ENCODE data around the gene UNC80. TPM values are rescaled to one million over a fixed set of nuclear protein-coding genes. Genes with fewer than 3 reads are reported as not detected.
A peak's percentile ranks its signal among the peaks of the same experiment; 100 is the strongest.

Gene UNC80
- total RNA-seq, 2 experiments from 2014 or later, result not detected

GRCh38 chr2:209974576-209974975 is 202.9 kb downstream of the UNC80 start:
- ChIA-PET CTCF (no interaction called here), POLR2A (no interaction called here)
- DNase-seq, result no peak
- Mint-ChIP-seq H3K4me1 (no peaks in the 10 kb centered on the region), H3K27ac (no peak overlapping the region), H3K36me3 (ENCODE audit: low read depth) (no peaks in the 10 kb centered on the region), H3K9me3 (no peaks in the 10 kb centered on the region), H3K4me3 (no peak overlapping the region), H3K27me3 (peaks cover 11% of the 10 kb centered on the region)

GRCh38 chr2:209976698-209977385 is 205.2 kb downstream of the UNC80 start:
- Mint-ChIP-seq H3K36me3 (ENCODE audit: low read depth) (no peaks in the 10 kb centered on the region), H3K27me3 (peaks cover 9% of the 10 kb centered on the region), H3K9me3 (no peaks in the 10 kb centered on the region), H3K4me1 (no peaks in the 10 kb centered on the region), H3K27ac (no peak overlapping the region), H3K4me3 (no peak overlapping the region)
- CTCF ChIA-PET, result interaction anchor here (1.5 to 2.2 kb wide), 4 partner anchors 220 to 237 kb away, joined by 3 to 13 read pairs (median 8); no protein-coding TSS in a partner anchor
- no peak for DNase-seq
- POLR2A ChIA-PET, result interaction anchor here (0.9 kb wide), 1 partner anchor 254 kb away, joined by 3 read pairs; no protein-coding TSS in a partner anchor

- no peaks in the 10 kb centered on the region for H3K9me3 Mint-ChIP-seq
- no peaks in the 10 kb centered on the region for H3K36me3 Mint-ChIP-seq (ENCODE audit: low read depth)
- ChIA-PET CTCF (interaction anchor here (0.7 to 2.2 kb wide), 6 partner anchors 217 to 236 kb away, joined by 3 to 13 read pairs (median 4); no protein-coding TSS in a partner anchor), POLR2A (interaction anchor here (0.9 kb wide), 1 partner anchor 254 kb away, joined by 3 read pairs; no protein-coding TSS in a partner anchor)
- DNase-seq, result no peak
- no peaks in the 10 kb centered on the region for H3K4me1 Mint-ChIP-seq
- no peak overlapping the region for H3K27ac Mint-ChIP-seq
- peaks cover 12% of the 10 kb centered on the region for H3K27me3 Mint-ChIP-seq
- no peak overlapping the region for H3K4me3 Mint-ChIP-seq
Measured at GRCh38 chr2:209977386-209978239, 206.0 kb downstream of the UNC80 start.

DNA sequence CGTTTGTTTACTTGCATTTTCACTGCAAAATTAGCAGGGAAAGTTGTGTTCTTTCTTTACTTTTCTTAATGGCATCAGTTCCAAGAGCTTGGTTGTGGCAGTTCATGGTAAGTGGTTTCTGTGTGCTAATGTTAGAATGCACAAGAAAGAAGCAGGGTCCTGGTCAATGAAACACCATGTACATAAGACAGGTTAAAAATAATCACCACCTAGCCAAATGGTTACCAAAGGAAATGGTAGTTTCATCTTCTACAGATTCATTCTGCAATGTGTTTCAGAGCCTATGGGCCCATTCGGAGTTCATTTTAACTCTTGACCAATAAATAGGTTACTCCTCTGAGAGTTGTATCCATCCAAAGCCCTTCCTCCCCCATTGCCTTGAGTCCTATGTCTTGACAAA is 212.7 kb downstream of the UNC80 start:
- no peaks in the 10 kb centered on the region for H3K4me1 Mint-ChIP-seq

GRCh38 chr2:209985874-209986273 is 214.2 kb downstream of the UNC80 start:
- no peak overlapping the region for H3K4me3 Mint-ChIP-seq
- DNase-seq, result no peak
- CTCF ChIA-PET, result interaction anchor here (1.5 kb wide), 1 partner anchor 213 kb away, joined by 4 read pairs; no protein-coding TSS in a partner anchor
- H3K4me1 Mint-ChIP-seq, result no peaks in the 10 kb centered on the region
- H3K9me3 Mint-ChIP-seq, result no peaks in the 10 kb centered on the region
- H3K36me3 Mint-ChIP-seq (ENCODE audit: low read depth), result no peaks in the 10 kb centered on the region
- H3K27me3 Mint-ChIP-seq, result peaks cover 26% of the 10 kb centered on the region
- POLR2A ChIA-PET, result no interaction called here
- no peak overlapping the region for H3K27ac Mint-ChIP-seq

More for the DNA sequence above, 212.7 kb downstream of the UNC80 start:
- no peak overlapping the region for H3K27ac Mint-ChIP-seq
- ChIA-PET POLR2A (no interaction called here), CTCF (interaction anchor here (1.4 kb wide), 1 partner anchor 215 kb away, joined by 3 read pairs; no protein-coding TSS in a partner anchor)
- H3K27me3 Mint-ChIP-seq, result peaks cover 24% of the 10 kb centered on the region
- no peak for DNase-seq
- no peaks in the 10 kb centered on the region for H3K36me3 Mint-ChIP-seq (ENCODE audit: low read depth)
- H3K4me3 Mint-ChIP-seq, result no peak overlapping the region
- no peaks in the 10 kb centered on the region for H3K9me3 Mint-ChIP-seq

- H3K27me3 Mint-ChIP-seq, result peaks cover 26% of the 10 kb centered on the region
- POLR2A ChIA-PET, result no interaction called here
- DNase-seq, result no peak
- H3K27ac Mint-ChIP-seq, result no peak overlapping the region
- no peaks in the 10 kb centered on the region for H3K4me1 Mint-ChIP-seq
- H3K36me3 Mint-ChIP-seq (ENCODE audit: low read depth), result no peaks in the 10 kb centered on the region
- CTCF ChIA-PET, result interaction anchor here (1.5 kb wide), 1 partner anchor 212 kb away, joined by 4 read pairs; no protein-coding TSS in a partner anchor
- no peaks in the 10 kb centered on the region for H3K9me3 Mint-ChIP-seq
- H3K4me3 Mint-ChIP-seq, result no peak overlapping the region
Measured at GRCh38 chr2:209986415-209986814, 214.8 kb downstream of the UNC80 start.

- H3K9me3 Mint-ChIP-seq, result no peaks in the 10 kb centered on the region
- no peak for DNase-seq
- H3K4me1 Mint-ChIP-seq, result no peaks in the 10 kb centered on the region
- H3K27me3 Mint-ChIP-seq, result peaks cover 27% of the 10 kb centered on the region
- no peak overlapping the region for H3K27ac Mint-ChIP-seq
- H3K4me3 Mint-ChIP-seq, result no peak overlapping the region
- ChIA-PET POLR2A (no interaction called here), CTCF (no interaction called here)
- no peaks in the 10 kb centered on the region for H3K36me3 Mint-ChIP-seq (ENCODE audit: low read depth)
Measured at GRCh38 chr2:209988010-209988409, 216.4 kb downstream of the UNC80 start.

DNA sequence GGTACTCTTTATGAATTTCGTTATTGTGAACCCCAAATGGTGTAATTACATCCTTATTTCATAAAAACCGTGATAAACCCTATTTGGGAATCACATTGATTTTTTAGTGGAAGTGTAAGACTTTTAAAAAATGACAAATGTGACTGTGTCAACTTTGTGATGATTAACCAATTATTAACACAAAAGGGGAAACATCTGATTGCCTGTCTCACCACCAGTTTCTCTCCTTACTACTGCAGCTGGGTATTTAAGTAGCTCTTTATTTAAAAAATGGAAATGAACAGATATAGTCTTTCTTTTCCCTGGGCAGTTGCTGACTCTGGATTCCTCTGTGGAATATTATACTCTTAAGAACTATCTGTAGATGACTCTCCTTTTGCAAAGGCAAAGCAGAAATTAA is 219.2 kb downstream of the UNC80 start:
- no peak for DNase-seq
- no peaks in the 10 kb centered on the region for H3K36me3 Mint-ChIP-seq (ENCODE audit: low read depth)
- ChIA-PET POLR2A (no interaction called here), CTCF (no interaction called here)
- no peak overlapping the region for H3K4me3 Mint-ChIP-seq
- H3K4me1 Mint-ChIP-seq, result no peaks in the 10 kb centered on the region
- H3K9me3 Mint-ChIP-seq, result no peaks in the 10 kb centered on the region
- no peak overlapping the region for H3K27ac Mint-ChIP-seq
- peaks cover 13% of the 10 kb centered on the region for H3K27me3 Mint-ChIP-seq

DNA sequence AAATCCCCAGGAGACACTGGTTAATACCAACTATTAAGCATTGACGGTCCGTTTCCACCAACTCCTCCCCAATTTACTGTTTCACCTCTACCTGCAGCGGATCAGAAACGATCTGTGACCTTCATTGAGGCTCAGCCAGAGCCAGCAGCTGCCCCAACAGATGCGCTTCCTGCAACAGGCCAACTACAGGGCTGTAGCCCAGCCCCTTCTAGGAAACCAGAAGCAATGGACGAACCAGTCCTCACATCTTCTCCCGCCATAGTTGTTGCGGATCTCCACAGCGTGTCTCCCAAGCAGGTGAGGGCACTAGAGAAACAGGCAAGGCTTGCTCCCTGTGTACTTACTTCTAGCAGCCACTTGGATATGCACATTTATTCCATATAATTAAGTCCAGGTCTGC is 222.3 kb downstream of the UNC80 start:
- H3K4me1 Mint-ChIP-seq, result peaks cover 3% of the 10 kb centered on the region
- POLR2A ChIA-PET, result no interaction called here
- H3K36me3 Mint-ChIP-seq (ENCODE audit: low read depth), result no peaks in the 10 kb centered on the region

GRCh38 chr2:209998596-209998995 is 227.0 kb downstream of the UNC80 start:
- peaks cover 1% of the 10 kb centered on the region for H3K27me3 Mint-ChIP-seq
- no peak overlapping the region for H3K27ac Mint-ChIP-seq
- H3K4me1 Mint-ChIP-seq, result peaks cover 18% of the 10 kb centered on the region
- DNase-seq, result no peak
- H3K9me3 Mint-ChIP-seq, result no peaks in the 10 kb centered on the region
- no peak overlapping the region for H3K4me3 Mint-ChIP-seq
- ChIA-PET POLR2A (no interaction called here), CTCF (no interaction called here)
- peaks cover 2% of the 10 kb centered on the region for H3K36me3 Mint-ChIP-seq (ENCODE audit: low read depth)

More for the DNA sequence above, 222.3 kb downstream of the UNC80 start:
- CTCF ChIA-PET, result no interaction called here
- peaks cover 12% of the 10 kb centered on the region for H3K27me3 Mint-ChIP-seq
- H3K27ac Mint-ChIP-seq, result no peak overlapping the region
- DNase-seq, result no peak
- H3K4me3 Mint-ChIP-seq, result no peak overlapping the region
- no peaks in the 10 kb centered on the region for H3K9me3 Mint-ChIP-seq

- Mint-ChIP-seq H3K27ac (no peak overlapping the region), H3K4me3 (no peak overlapping the region)
Measured at GRCh38 chr2:210000464-210001324, 229.1 kb downstream of the UNC80 start.

GRCh38 chr2:210002158-210003157 is 230.8 kb downstream of the UNC80 start, which contains the start of gene RPE:
Gene RPE (plus strand): TSS chr2:210002638. CDS start chr2:210002662, 24 bp downstream.
- Mint-ChIP-seq H3K4me3 (peak within 1 kb of the TSS; percentile 82), H3K36me3 (ENCODE audit: low read depth) (peaks cover 18% of the 10 kb centered on the region), H3K9me3 (no peaks in the 10 kb centered on the region), H3K27me3 (no peaks in the 10 kb centered on the region), H3K4me1 (peaks cover 52% of the 10 kb centered on the region), H3K27ac (peak within 1 kb of the TSS; percentile 94)
- DNase-seq, result peak; percentile 98
- ChIA-PET POLR2A (interaction anchor here (0.7 to 1.5 kb wide), 5 partner anchors 10 to 169 kb away, joined by 3 to 4 read pairs (median 3); partner anchors contain the start of gene KANSL1L), CTCF (no interaction called here)

More at GRCh38 chr2:210000464-210001324, 229.1 kb downstream of the UNC80 start:
- Mint-ChIP-seq H3K4me1 (peaks cover 38% of the 10 kb centered on the region), H3K9me3 (no peaks in the 10 kb centered on the region), H3K27me3 (no peaks in the 10 kb centered on the region), H3K36me3 (ENCODE audit: low read depth) (peaks cover 11% of the 10 kb centered on the region)
- POLR2A ChIA-PET, result no interaction called here
- CTCF ChIA-PET, result no interaction called here
- no peak for DNase-seq

Measured in activated CD4-positive, alpha-beta memory T cell treated with anti-CD3 and anti-CD28 coated beads, Interleukin-2, amount 10 ng/mL, durations not matched to agents 7 days and 5 days (primary cell).